ENCODE measurements around the gene FMNL2.

Gene FMNL2

DNA sequence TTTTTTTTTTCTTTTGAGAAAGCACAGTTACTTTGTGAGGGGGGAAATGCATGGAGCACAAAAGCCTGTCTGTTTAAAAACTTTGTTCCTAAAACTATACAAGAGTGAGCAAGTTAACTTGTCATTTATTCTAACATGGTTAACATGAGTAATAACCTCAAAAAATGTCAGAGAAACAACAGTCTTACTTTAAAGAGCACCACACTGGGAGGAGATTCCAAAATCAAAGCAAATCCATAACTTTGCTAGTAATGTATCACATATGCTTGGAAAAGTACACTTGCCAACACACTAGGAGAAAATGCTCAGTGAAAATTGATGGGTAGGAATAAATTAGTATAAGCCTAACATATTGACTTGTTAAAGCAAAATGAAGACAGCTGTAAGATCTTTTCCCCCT is 225.2 kb downstream of the FMNL2 start:
- Histone ChIP-seq H2AFZ (ENCODE audit: low read length) (no peak overlapping the region), H3K9ac (ENCODE audit: low read length) (no peak overlapping the region), H3K4me1 (ENCODE audit: low read length) (peaks cover 27% of the 10 kb centered on the region), H3K9me3 (replicated peaks; ENCODE audit: insufficient read depth, low read length) (no peaks in the 10 kb centered on the region), H3K4me3 (ENCODE audit: low read length) (no peak overlapping the region), H3K79me2 (ENCODE audit: low read length) (no peaks in the 10 kb centered on the region), H3F3A (ENCODE audit: insufficient read depth, low read length) (peaks cover 17% of the 10 kb centered on the region), H3K27ac (ENCODE audit: low read length) (no peak overlapping the region), H3K27me3 (replicated peaks; ENCODE audit: insufficient read depth, low read length) (no peaks in the 10 kb centered on the region), H3K4me2 (ENCODE audit: low read depth, low read length) (no peak overlapping the region), H4K20me1 (ENCODE audit: insufficient read depth, low read length) (no peaks in the 10 kb centered on the region), H3K36me3 (replicated peaks; ENCODE audit: insufficient read depth, low read length) (no peaks in the 10 kb centered on the region), H3K9me2 (replicated peaks; ENCODE audit: insufficient read depth, low read length) (no peaks in the 10 kb centered on the region)
- TF ChIP-seq EZH2phosphoT487 (IDR thresholded peaks at IDR 0.05; ENCODE audit: low read length) (no peak), EZH2 (optimal IDR thresholded peaks at IDR 0.05; ENCODE audit: low read depth, low read length) (no peak)
- TF ChIP-seq, protein P1, sequence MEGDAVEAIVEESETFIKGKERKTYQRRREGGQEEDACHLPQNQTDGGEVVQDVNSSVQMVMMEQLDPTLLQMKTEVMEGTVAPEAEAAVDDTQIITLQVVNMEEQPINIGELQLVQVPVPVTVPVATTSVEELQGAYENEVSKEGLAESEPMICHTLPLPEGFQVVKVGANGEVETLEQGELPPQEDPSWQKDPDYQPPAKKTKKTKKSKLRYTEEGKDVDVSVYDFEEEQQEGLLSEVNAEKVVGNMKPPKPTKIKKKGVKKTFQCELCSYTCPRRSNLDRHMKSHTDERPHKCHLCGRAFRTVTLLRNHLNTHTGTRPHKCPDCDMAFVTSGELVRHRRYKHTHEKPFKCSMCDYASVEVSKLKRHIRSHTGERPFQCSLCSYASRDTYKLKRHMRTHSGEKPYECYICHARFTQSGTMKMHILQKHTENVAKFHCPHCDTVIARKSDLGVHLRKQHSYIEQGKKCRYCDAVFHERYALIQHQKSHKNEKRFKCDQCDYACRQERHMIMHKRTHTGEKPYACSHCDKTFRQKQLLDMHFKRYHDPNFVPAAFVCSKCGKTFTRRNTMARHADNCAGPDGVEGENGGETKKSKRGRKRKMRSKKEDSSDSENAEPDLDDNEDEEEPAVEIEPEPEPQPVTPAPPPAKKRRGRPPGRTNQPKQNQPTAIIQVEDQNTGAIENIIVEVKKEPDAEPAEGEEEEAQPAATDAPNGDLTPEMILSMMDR (IDR thresholded peaks at IDR 0.05; ENCODE audit: low read length) = no peak
- no peak for DNase-seq

DNA sequence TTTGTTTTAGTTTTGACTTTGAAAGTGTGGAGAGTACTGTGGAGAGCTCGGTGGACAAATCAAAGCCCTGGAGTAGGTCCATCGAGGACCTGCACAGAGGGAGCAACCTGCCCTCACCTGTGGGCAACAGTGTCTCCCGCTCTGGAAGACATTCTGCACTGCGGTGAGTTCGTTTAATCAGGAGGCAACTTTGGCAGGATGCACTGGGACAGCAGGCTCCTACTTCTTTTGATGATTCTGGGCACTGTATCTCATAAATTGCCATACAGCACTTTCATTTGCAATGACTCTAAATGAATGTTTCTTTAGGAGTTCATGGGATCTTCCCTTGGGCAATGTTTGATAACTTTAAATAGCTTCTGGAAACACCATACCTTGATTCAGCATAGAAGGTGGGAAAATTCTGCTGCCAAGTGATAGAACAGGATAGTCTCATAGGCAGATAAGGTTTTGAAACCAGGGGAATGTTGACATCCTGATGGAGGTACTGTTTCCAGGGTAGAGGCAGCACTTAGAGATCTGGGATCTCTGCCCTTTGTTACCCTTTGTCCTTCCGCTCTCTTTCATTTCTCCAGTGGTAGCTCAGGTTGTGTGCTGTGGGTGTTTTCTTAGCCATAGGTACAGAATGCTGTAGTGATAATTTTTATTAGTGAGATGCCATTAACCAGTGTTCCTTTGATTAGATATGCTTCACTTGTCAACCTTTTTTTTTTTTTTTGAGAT is 226.1 kb downstream of the FMNL2 start:
- no peak overlapping the region for H3K4me2 ChIP-seq (ENCODE audit: low read depth, low read length)
- H3K4me3 ChIP-seq (ENCODE audit: low read length) = no peak overlapping the region
- H3K9me2 ChIP-seq (replicated peaks; ENCODE audit: insufficient read depth, low read length) = no peaks in the 10 kb centered on the region
- H3K9me3 ChIP-seq (replicated peaks; ENCODE audit: insufficient read depth, low read length) = no peaks in the 10 kb centered on the region
- H3K9ac ChIP-seq (ENCODE audit: low read length) = no peak overlapping the region
- H3K79me2 ChIP-seq (ENCODE audit: low read length) = no peaks in the 10 kb centered on the region
- no peaks in the 10 kb centered on the region for H3K27me3 ChIP-seq (replicated peaks; ENCODE audit: insufficient read depth, low read length)
- no peak overlapping the region for H3K27ac ChIP-seq (ENCODE audit: low read length)
- TF ChIP-seq, protein P1 (IDR thresholded peaks at IDR 0.05; ENCODE audit: low read length) = no peak
- TF ChIP-seq EZH2 (optimal IDR thresholded peaks at IDR 0.05; ENCODE audit: low read depth, low read length) = no peak
- TF ChIP-seq EZH2phosphoT487 (IDR thresholded peaks at IDR 0.05; ENCODE audit: low read length) = no peak
- no peaks in the 10 kb centered on the region for H3K36me3 ChIP-seq (replicated peaks; ENCODE audit: insufficient read depth, low read length)
- H4K20me1 ChIP-seq (ENCODE audit: insufficient read depth, low read length) = no peaks in the 10 kb centered on the region
- H2AFZ ChIP-seq (ENCODE audit: low read length) = no peak overlapping the region
- H3F3A ChIP-seq (ENCODE audit: insufficient read depth, low read length) = peaks cover 26% of the 10 kb centered on the region
- no peak for DNase-seq
- H3K4me1 ChIP-seq (ENCODE audit: low read length) = peaks cover 34% of the 10 kb centered on the region

DNA sequence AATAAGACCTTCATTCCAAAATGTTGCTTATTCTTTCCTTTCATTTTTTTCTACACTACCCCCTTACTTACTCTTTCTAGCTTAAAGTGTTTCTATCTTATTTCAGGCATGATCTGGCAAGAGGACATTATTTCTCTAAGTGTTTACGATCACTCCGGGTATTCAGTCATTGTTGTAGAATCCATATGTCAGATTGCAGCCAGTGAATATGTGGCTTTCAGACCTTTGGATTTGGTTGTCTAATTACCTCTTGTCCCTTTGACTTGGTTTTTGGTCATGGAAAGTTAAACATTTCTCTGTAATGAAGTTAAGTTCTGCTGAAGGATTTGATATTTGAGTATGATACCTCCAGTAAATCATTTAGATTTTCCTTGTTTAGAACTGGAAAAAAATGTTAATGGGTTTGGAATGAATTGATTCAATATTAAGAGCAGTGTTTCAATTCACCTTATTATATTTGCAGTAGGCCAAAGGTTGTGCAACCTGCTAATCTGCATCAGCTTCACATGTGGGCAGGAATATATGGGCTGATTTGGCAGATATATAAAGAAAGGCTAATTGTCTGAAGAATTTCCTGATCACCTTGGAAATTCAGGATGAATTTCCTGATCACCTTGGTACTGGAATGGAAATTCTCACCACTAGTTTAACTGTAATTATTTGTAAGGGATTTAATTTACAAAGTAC is 227.4 kb downstream of the FMNL2 start:
- H3K36me3 ChIP-seq (replicated peaks; ENCODE audit: insufficient read depth, low read length) = no peaks in the 10 kb centered on the region
- no peak overlapping the region for H3K4me2 ChIP-seq (ENCODE audit: low read depth, low read length)
- TF ChIP-seq, protein P1 (IDR thresholded peaks at IDR 0.05; ENCODE audit: low read length) = no peak
- no peak for TF ChIP-seq EZH2 (optimal IDR thresholded peaks at IDR 0.05; ENCODE audit: low read depth, low read length)
- no peak for TF ChIP-seq EZH2phosphoT487 (IDR thresholded peaks at IDR 0.05; ENCODE audit: low read length)

More for the DNA sequence above, 227.4 kb downstream of the FMNL2 start:
- no peaks in the 10 kb centered on the region for H3K27me3 ChIP-seq (replicated peaks; ENCODE audit: insufficient read depth, low read length)
- H3K9me3 ChIP-seq (replicated peaks; ENCODE audit: insufficient read depth, low read length) = no peaks in the 10 kb centered on the region
- H3F3A ChIP-seq (ENCODE audit: insufficient read depth, low read length) = peaks cover 32% of the 10 kb centered on the region
- no peak overlapping the region for H3K4me3 ChIP-seq (ENCODE audit: low read length)
- no peak for DNase-seq
- H3K9ac ChIP-seq (ENCODE audit: low read length) = no peak overlapping the region
- no peaks in the 10 kb centered on the region for H3K79me2 ChIP-seq (ENCODE audit: low read length)
- no peaks in the 10 kb centered on the region for H4K20me1 ChIP-seq (ENCODE audit: insufficient read depth, low read length)
- peaks cover 40% of the 10 kb centered on the region for H3K4me1 ChIP-seq (ENCODE audit: low read length)
- H3K27ac ChIP-seq (ENCODE audit: low read length) = no peak overlapping the region
- no peak overlapping the region for H2AFZ ChIP-seq (ENCODE audit: low read length)
- no peaks in the 10 kb centered on the region for H3K9me2 ChIP-seq (replicated peaks; ENCODE audit: insufficient read depth, low read length)

All from MM.1S (cell line).